Esophagus squamous epithelium (tissue), 4 donors: ENCODE data around the gene NEK7.

ENCODE experiments used
- POLR2A ChIP-seq, 4 donors: fragments of 450-650 bp; IDR thresholded peaks; one replicate each; pipeline ENCODE4 v1.6.1; 2017; ENCODE audit warnings: antibody characterized with exemption in 4 of 4, mild to moderate bottlenecking in 4 of 4, moderate library complexity in 3 of 4
- TF ChIP-seq, protein P1 (sequence below), 6 experiments: fragments of 450-650 bp in 4 of 6; fragments of 200-600 bp in 2 of 6; sonication (generic) in 2 of 6; IDR thresholded peaks; one replicate each; pipeline ENCODE4 v1.5.1; 2016 to 2019; ENCODE audit warnings: antibody characterized with exemption in 6 of 6, mild to moderate bottlenecking in 4 of 6, moderate library complexity in 4 of 6

DNA sequence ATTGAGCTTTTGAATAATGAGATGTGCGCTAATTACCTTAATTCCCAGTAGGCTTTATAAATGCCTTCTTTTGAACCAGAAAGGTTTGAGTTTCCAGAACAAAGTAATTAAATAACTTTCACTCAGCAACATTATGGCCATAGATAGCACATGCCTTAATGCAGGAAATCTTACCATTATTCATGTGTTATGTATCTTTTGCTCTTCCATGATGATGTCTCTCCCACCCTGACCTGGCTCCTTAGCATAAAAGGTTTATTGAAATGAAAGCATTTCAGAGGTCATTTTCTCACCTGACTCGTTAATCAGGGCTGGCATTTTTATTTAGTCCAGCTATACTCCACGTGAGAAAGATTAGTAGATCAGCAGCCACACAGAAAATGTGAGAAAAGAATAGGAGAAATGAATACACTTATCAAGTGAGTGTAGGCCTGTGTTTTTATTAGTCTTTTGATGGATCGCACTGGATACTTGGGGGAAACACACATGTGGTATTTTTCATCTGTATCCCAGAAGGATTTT is 203.5 kb downstream of the NEK7 start:
- TF ChIP-seq, protein P1, sequence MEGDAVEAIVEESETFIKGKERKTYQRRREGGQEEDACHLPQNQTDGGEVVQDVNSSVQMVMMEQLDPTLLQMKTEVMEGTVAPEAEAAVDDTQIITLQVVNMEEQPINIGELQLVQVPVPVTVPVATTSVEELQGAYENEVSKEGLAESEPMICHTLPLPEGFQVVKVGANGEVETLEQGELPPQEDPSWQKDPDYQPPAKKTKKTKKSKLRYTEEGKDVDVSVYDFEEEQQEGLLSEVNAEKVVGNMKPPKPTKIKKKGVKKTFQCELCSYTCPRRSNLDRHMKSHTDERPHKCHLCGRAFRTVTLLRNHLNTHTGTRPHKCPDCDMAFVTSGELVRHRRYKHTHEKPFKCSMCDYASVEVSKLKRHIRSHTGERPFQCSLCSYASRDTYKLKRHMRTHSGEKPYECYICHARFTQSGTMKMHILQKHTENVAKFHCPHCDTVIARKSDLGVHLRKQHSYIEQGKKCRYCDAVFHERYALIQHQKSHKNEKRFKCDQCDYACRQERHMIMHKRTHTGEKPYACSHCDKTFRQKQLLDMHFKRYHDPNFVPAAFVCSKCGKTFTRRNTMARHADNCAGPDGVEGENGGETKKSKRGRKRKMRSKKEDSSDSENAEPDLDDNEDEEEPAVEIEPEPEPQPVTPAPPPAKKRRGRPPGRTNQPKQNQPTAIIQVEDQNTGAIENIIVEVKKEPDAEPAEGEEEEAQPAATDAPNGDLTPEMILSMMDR (IDR thresholded peaks at IDR 0.05) = no peak
- TF ChIP-seq POLR2A (IDR thresholded peaks at IDR 0.05) = no peak
